SJCRH30 (cell line): ENCODE measurements around the gene MTAP. TPM values are rescaled to one million over a fixed set of nuclear protein-coding genes. Genes with fewer than 3 reads are reported as not detected.

Source experiments
- DNase-seq, 2 experiments: peaks; one replicate each; pipeline ENCODE4 v3.0.0-alpha.2; 2015 to 2020
- H3K27ac ChIP-seq: fragments of 250-450 bp; sonication (Bioruptor Pico); 2 replicates; pipeline ENCODE4 v1.5.1; 2020; ENCODE audit warnings: mild to moderate bottlenecking, moderate library complexity
- H3K27me3 ChIP-seq: fragments of 250-450 bp; sonication (Bioruptor Pico); 2 replicates; pipeline ENCODE4 v1.5.1; 2020; ENCODE audit warnings: mild to moderate bottlenecking, moderate library complexity
- H3K36me3 ChIP-seq: fragments of 250-450 bp; sonication (Bioruptor Pico); 2 replicates; pipeline ENCODE4 v1.5.1; 2020; ENCODE audit warnings: mild to moderate bottlenecking, moderate library complexity
- H3K4me1 ChIP-seq: fragments of 250-450 bp; sonication (Bioruptor Pico); 2 replicates; pipeline ENCODE4 v1.5.1; 2020; ENCODE audit warnings: mild to moderate bottlenecking, moderate library complexity
- H3K4me3 ChIP-seq: fragments of 250-450 bp; sonication (Bioruptor Pico); 2 replicates; pipeline ENCODE4 v1.5.1; 2020; ENCODE audit warnings: mild to moderate bottlenecking, moderate library complexity
- H3K9me3 ChIP-seq: fragments of 250-450 bp; sonication (Bioruptor Pico); replicated peaks from 2 replicates; pipeline ENCODE4 v1.5.1; 2020; ENCODE audit warnings: mild to moderate bottlenecking, moderate library complexity
- total RNA-seq: library from RNA; depleted of rRNA; stranded (reverse); fragments of >200 nt; shearing (Covaris generic); gene quantifications from 2 replicates; pipeline ENCODE4 v1.2.3, GENCODE V29; 2014

Gene MTAP
- total RNA-seq, 1 experiment from 2014 or later, result 53.1 TPM

DNA sequence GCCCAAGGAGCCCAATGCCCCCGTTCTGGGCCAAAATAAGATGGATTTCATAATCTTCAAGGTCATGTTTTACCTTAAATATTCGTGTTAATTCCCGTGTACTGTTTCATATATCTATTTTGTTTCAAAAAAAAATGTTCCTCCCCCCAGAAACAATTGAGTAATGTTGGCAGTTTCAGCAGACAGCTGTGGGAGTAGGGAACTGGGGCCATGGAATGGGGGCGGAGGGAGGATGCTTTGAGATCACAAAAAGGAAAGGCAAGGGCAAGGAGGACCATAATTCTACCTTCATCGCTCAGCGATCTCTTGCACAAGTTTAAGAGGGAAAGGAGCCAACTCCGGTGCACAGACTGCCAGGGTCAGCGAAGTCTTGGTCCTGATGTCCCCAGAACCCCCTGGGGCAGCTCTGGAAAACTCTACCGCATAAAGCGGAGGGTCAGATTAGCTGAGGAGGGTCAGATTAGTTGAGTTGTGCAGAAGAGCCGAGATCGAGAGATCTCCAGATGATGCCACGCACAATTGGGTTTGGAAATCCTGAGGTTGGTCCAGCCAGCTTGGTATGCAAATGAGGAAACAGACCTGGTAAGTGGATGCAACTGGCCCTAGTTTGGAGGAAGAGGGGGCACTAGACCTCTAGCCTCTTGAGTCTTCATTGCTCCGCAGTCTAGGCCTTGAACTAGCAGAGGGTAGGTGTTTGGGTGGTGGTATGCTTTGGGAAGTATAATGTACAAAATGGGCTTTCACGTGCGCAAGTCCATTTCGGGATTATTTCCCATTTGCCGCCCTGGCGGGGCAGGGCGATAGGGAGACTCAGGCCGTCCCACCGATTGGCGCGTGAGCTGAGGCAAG is 167.7 kb downstream of the MTAP start:
- no peak overlapping the region for H3K4me3 ChIP-seq
- H3K9me3 ChIP-seq, result no peaks in the 10 kb centered on the region; the same call in 1 of the 2 replicates
- no peak for DNase-seq
- H3K27ac ChIP-seq, result no peak overlapping the region
- H3K4me1 ChIP-seq, result peaks cover 9% of the 10 kb centered on the region
- peaks cover 52% of the 10 kb centered on the region for H3K36me3 ChIP-seq
- H3K27me3 ChIP-seq, result no peaks in the 10 kb centered on the region

DNA sequence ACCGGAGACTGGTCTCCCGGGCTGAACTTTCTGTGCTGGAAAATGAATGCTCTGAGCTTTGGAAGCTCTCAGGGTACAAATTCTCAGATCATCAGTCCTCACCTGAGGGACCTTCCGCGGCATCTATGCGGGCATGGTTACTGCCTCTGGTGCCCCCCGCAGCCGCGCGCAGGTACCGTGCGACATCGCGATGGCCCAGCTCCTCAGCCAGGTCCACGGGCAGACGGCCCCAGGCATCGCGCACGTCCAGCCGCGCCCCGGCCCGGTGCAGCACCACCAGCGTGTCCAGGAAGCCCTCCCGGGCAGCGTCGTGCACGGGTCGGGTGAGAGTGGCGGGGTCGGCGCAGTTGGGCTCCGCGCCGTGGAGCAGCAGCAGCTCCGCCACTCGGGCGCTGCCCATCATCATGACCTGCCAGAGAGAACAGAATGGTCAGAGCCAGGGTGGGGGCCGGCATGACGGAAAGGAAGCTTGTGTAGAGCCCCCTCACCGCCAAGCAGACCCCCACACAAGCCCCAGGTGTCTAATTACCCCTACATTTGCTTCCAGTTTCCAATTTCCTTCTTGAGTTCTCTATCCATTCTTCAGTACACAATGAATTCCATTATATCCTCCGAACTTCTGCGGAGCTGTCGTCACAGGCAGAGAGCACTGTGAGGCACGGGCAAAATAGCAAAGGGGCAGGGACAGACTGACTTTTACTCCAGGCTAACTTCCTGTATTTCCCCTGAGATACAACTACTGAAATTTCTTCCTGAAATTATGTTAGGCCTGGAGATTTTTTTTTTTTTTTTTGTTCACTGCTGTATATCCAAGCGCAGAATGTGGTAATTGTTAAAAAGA is 168.6 kb downstream of the MTAP start:
- DNase-seq, result no peak
- Histone ChIP-seq H3K9me3 (no peaks in the 10 kb centered on the region; the same call in 1 of the 2 replicates), H3K4me1 (peaks cover 9% of the 10 kb centered on the region), H3K4me3 (no peak overlapping the region), H3K27me3 (no peaks in the 10 kb centered on the region), H3K36me3 (peaks cover 52% of the 10 kb centered on the region), H3K27ac (no peak overlapping the region)

DNA sequence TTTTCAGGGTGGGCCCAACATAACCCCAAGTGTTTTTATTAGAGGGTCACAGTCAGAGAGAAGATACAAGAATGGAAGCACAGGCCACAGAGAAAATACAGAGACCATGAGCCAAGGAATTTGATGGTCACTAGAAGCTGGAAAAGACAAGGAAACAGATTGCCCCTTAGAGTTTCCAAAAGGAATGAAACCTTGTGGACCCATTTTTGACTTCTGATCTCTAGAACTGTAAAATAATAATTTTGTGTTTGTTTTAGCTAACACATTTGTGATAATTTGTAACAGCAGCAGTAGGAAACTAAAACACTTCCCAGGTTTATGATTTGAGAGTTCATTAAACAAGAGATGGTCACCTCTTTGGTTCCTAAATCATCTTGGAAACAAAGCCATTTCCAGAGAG is 169.9 kb downstream of the MTAP start:
- no peak overlapping the region for H3K27ac ChIP-seq
- DNase-seq, result no peak
- no peaks in the 10 kb centered on the region; the same call in 1 of the 2 replicates for H3K9me3 ChIP-seq
- peaks cover 45% of the 10 kb centered on the region for H3K36me3 ChIP-seq
- no peak overlapping the region for H3K4me3 ChIP-seq
- peaks cover 9% of the 10 kb centered on the region for H3K4me1 ChIP-seq
- H3K27me3 ChIP-seq, result no peaks in the 10 kb centered on the region

DNA sequence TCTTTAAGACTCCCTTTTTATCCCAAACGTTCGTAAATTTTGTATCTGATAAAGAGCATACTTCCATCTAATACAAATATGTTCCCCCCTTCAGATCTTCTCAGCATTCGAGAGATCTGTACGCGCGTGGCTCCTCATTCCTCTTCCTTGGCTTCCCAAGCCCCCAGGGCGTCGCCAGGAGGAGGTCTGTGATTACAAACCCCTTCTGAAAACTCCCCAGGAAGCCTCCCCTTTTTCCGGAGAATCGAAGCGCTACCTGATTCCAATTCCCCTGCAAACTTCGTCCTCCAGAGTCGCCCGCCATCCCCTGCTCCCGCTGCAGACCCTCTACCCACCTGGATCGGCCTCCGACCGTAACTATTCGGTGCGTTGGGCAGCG is 171.9 kb downstream of the MTAP start:
- Histone ChIP-seq H3K4me1 (peaks cover 9% of the 10 kb centered on the region), H3K9me3 (no peaks in the 10 kb centered on the region), H3K36me3 (peaks cover 28% of the 10 kb centered on the region), H3K27ac (peak overlapping the region; percentile 70), H3K27me3 (no peaks in the 10 kb centered on the region), H3K4me3 (peak overlapping the region; percentile 77)
- peak; percentile 63 to 71 for DNase-seq

DNA sequence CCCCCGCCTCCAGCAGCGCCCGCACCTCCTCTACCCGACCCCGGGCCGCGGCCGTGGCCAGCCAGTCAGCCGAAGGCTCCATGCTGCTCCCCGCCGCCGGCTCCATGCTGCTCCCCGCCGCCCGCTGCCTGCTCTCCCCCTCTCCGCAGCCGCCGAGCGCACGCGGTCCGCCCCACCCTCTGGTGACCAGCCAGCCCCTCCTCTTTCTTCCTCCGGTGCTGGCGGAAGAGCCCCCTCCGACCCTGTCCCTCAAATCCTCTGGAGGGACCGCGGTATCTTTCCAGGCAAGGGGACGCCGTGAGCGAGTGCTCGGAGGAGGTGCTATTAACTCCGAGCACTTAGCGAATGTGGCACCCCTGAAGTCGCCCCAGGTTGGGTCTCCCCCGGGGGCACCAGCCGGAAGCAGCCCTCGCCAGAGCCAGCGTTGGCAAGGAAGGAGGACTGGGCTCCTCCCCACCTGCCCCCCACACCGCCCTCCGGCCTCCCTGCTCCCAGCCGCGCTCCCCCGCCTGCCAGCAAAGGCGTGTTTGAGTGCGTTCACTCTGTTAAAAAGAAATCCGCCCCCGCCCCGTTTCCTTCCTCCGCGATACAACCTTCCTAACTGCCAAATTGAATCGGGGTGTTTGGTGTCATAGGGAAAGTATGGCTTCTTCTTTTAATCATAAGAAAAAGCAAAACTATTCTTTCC is 172.4 kb downstream of the MTAP start:
- H3K27ac ChIP-seq, result peak overlapping the region; percentile 70
- H3K27me3 ChIP-seq, result no peaks in the 10 kb centered on the region
- H3K9me3 ChIP-seq, result no peaks in the 10 kb centered on the region
- peak; percentile 85 to 86 for DNase-seq
- peak overlapping the region; percentile 77 for H3K4me3 ChIP-seq
- peaks cover 9% of the 10 kb centered on the region for H3K4me1 ChIP-seq
- H3K36me3 ChIP-seq, result peaks cover 23% of the 10 kb centered on the region

DNA sequence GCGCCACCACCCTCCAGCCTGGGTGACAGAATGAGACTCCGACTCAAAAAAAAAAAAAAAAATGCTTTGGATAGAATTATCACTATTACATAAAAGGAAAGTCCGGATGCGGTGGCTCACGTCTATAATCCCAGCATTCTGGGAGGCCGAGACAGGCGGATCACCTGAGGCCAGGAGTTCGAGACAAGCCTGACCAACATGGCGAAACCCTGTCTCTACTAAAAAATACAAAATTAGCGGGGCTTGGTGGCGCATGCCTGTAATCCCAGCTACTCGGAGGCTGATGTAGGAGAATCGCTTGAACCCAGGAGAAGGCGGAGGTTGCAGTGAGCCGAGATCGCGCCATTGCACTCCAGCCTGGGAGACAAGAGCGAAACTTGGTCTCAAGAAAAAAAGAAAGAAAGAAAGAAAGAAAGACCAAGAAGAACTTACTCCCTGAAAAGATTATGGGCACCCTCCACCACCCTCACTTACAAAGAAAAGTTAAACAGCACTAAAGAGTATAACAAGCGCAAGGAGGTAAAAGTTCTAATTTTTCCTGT is 174.0 kb downstream of the MTAP start:
- DNase-seq, result no peak
- Histone ChIP-seq H3K27me3 (no peaks in the 10 kb centered on the region), H3K9me3 (no peaks in the 10 kb centered on the region), H3K4me1 (peaks cover 9% of the 10 kb centered on the region), H3K27ac (no peak overlapping the region), H3K36me3 (0 out of 2 replicates have a peak, but pooled peaks cover 12% of the 10 kb centered on the region), H3K4me3 (no peak overlapping the region)

DNA sequence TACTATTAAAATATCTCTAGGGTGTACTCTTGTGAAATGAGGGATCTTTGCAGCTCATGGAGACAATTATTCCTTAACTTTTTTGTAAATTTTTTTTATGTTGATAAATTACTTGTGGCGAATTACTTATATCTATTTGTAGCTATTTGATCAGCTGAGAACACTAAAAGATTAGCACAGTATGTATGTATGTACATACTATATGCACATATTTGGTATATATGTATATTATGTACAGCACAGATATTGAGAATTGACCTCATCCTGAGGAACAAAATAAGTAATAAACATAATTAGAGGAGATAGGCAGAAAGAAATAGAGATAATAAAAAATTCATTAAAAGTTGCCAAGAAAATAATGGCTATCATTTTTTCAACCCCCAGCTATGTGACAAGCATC is 180.0 kb downstream of the MTAP start:
- no peak overlapping the region for H3K27ac ChIP-seq
- H3K9me3 ChIP-seq, result no peaks in the 10 kb centered on the region
- H3K27me3 ChIP-seq, result no peaks in the 10 kb centered on the region
- H3K4me1 ChIP-seq, result 0 out of 2 replicates have a peak, but pooled peaks cover 4% of the 10 kb centered on the region
- no peak for DNase-seq
- H3K36me3 ChIP-seq, result peaks cover 5% of the 10 kb centered on the region; the same call in 1 of the 2 replicates
- H3K4me3 ChIP-seq, result no peak overlapping the region

DNA sequence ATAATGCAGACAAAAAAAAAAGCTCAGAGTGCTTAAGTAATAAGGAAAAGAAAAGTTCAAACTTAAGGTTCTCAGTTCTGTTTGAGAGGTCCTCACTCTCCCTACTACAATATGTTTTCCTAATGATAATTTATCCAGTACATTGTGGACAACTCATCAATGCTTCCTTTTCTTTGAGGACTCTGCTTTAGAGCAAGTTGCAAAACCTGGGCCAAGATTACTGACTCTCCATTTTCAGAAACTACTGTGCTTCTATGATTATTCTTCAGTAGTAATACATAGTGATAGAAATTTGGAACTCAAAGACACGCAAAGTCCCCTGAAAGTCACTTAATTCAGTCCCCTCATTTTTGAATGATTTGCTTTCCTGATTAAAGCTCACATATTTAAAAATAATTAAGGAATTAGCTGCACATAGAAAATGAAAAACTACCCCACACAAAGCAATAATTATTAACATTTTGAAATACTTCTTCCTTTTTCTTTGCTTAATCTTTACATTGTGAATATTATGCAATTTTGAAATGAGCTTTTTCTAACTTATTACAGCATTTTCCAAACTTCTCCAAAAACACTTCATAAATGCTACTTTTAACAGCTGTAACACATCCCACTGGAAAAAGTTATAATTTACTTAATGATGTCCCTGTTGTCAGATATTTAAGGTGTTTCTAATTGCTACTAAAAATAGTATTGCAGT is 180.6 kb downstream of the MTAP start:
- Histone ChIP-seq H3K36me3 (peaks cover 2% of the 10 kb centered on the region; the same call in 1 of the 2 replicates), H3K27me3 (no peaks in the 10 kb centered on the region), H3K4me1 (peaks cover 7% of the 10 kb centered on the region; the same call in 1 of the 2 replicates), H3K4me3 (no peak overlapping the region), H3K27ac (no peak overlapping the region), H3K9me3 (no peaks in the 10 kb centered on the region)
- no peak for DNase-seq

DNA sequence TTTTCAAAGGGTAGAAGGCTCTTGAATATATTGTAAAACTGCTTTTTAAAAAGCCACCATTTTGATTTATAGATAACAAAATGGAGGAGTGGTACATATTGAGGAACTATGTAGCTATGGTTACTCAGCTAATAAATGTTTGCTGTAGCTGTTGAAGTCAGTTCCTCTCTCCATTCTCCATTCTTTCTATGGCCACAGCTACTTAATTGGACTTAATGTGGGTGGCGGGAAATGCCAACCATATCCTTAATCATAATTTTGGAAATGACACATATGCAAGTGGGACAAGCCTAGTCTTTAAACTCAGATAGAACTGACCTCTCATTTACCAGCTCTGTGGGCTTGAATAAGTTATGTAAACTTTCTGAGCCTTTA is 181.1 kb downstream of the MTAP start:
- DNase-seq, result no peak
- Histone ChIP-seq H3K4me1 (peaks cover 10% of the 10 kb centered on the region; the same call in 1 of the 2 replicates), H3K27me3 (no peaks in the 10 kb centered on the region), H3K36me3 (peaks cover 2% of the 10 kb centered on the region; the same call in 1 of the 2 replicates), H3K27ac (no peak overlapping the region), H3K9me3 (no peaks in the 10 kb centered on the region), H3K4me3 (no peak overlapping the region)

DNA sequence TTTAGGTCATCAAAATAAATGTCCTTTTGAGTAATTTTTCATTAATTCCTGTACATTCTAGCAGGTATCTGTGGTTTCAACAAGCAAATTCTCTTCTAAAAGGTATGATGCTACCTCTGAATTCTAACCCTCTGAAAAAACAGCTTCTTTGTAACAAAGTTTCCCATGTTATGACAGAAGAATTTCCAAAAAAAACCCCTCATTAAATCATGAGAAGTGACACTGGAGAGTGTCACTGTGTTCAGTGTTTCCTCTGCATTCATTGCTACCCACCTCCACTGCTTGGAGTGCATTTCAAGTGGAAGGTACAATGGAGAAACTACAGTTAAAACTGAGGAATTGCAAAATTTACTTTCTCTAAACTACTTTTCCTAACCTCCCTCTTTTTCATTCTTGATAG is 181.7 kb downstream of the MTAP start:
- peaks cover 10% of the 10 kb centered on the region; the same call in 1 of the 2 replicates for H3K4me1 ChIP-seq
- no peak for DNase-seq
- no peak overlapping the region for H3K4me3 ChIP-seq
- H3K36me3 ChIP-seq, result peaks cover 4% of the 10 kb centered on the region; the same call in 1 of the 2 replicates
- H3K27me3 ChIP-seq, result no peaks in the 10 kb centered on the region
- no peak overlapping the region for H3K27ac ChIP-seq
- H3K9me3 ChIP-seq, result no peaks in the 10 kb centered on the region

DNA sequence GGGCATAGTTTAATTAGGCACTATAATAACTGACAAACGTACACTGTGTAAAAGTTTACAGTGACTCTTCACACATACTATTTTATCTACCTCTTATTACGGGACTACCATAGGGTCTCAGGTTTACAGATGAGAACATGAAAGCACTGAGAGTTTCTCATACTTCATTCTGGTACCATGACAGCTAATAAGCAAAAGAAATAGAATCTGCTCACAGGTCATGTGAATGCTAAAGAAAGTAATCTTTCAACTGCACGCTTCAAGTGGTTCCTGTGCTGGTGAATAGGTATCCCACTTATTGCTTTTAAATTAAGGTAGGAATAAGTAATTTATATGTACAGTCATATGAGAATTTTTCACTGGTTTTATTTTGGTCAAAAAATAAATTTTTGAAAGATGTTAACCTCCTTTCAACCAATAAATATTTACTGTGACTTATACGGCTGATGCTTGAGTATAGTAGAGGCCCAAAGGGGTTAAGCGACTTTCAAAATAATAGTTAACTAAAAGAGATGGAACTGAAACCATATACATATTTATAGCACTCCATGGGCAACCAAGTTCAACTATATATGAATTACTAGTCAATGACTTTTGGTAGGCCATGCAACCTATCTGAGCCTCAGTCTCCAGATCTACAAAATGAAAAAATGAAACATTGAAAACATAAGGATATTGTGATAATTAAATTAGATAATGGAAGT is 183.7 kb downstream of the MTAP start:
- no peak overlapping the region for H3K4me3 ChIP-seq
- DNase-seq, result no peak

More for the DNA sequence above, 183.7 kb downstream of the MTAP start:
- peaks cover 10% of the 10 kb centered on the region; the same call in 1 of the 2 replicates for H3K4me1 ChIP-seq
- H3K27me3 ChIP-seq, result no peaks in the 10 kb centered on the region
- no peaks in the 10 kb centered on the region for H3K9me3 ChIP-seq
- peak overlapping the region; percentile 69 for H3K27ac ChIP-seq
- H3K36me3 ChIP-seq, result peaks cover 10% of the 10 kb centered on the region; the same call in 1 of the 2 replicates
